COR-L47 (cell line): ENCODE results near the gene KLHL11.

Experiments used
- DNase-seq: peaks from one replicate; lab custom pipeline; 2025; lab: John Stamatoyannopoulos, UW

KLHL11 gene, protein sequence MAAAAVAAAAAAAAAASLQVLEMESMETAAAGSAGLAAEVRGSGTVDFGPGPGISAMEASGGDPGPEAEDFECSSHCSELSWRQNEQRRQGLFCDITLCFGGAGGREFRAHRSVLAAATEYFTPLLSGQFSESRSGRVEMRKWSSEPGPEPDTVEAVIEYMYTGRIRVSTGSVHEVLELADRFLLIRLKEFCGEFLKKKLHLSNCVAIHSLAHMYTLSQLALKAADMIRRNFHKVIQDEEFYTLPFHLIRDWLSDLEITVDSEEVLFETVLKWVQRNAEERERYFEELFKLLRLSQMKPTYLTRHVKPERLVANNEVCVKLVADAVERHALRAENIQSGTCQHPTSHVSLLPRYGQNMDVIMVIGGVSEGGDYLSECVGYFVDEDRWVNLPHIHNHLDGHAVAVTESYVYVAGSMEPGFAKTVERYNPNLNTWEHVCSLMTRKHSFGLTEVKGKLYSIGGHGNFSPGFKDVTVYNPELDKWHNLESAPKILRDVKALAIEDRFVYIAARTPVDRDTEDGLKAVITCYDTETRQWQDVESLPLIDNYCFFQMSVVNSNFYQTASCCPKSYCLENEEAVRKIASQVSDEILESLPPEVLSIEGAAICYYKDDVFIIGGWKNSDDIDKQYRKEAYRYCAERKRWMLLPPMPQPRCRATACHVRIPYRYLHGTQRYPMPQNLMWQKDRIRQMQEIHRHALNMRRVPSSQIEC

DNA sequence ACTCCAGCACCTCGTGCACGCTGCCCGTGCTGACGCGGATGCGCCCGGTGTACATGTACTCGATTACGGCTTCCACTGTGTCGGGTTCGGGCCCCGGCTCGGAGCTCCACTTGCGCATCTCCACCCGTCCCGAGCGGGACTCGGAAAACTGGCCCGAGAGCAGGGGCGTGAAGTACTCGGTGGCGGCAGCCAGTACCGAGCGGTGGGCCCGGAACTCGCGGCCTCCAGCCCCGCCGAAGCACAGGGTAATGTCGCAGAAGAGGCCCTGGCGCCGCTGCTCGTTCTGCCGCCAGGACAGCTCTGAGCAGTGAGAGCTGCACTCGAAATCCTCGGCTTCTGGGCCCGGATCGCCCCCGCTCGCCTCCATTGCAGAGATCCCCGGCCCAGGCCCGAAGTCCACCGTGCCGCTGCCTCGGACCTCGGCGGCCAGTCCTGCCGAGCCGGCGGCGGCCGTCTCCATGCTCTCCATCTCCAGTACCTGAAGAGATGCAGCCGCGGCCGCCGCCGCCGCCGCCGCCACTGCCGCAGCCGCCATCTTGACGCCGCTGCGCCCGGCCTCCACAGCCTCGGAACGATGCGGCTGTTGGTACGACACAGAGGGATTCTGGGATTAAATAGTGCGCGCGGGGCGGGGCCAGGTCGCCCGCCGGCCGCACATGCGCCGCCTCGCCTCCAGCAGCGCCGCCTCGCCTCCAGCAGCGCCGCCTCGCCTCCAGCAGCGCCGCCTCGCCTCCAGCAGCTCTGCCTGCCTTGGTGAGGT lies at the start of gene KLHL11:
Gene KLHL11, minus strand, starts transcription at position 588 of the 760 bp plus-strand sequence. Its CDS starts 53 bp downstream, at position 535.
- peak; percentile 87 for DNase-seq

DNA sequence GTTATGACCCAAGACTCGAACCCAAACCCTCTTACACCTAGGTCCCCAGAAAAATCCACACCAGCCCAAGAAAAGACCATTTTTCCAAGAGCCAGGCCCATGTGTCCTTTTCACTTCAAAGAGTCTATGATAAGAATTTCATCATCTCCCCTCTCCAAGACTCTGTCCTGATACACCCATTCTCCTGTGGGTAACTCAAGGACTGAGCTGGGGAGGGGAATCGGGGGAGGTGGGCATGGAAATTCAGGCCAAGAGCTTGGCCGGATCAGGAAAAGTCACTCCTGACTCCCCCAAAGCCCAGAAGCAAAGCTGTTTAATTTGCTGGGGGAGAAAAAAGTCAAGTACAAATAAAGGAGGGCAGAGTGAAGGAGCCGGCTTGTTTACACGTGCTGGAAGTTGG lies 49.8 kb upstream of the KLHL11 start:
- DNase-seq = no peak

GRCh38 chr17:41914358-41914766 lies 49.1 kb upstream of the KLHL11 start:
- no peak for DNase-seq

- DNase-seq = no peak
Observed at GRCh38 chr17:41913798-41914197, 48.6 kb upstream of the KLHL11 start.

GRCh38 chr17:41912925-41913324 lies 47.7 kb upstream of the KLHL11 start:
- no peak for DNase-seq

DNA sequence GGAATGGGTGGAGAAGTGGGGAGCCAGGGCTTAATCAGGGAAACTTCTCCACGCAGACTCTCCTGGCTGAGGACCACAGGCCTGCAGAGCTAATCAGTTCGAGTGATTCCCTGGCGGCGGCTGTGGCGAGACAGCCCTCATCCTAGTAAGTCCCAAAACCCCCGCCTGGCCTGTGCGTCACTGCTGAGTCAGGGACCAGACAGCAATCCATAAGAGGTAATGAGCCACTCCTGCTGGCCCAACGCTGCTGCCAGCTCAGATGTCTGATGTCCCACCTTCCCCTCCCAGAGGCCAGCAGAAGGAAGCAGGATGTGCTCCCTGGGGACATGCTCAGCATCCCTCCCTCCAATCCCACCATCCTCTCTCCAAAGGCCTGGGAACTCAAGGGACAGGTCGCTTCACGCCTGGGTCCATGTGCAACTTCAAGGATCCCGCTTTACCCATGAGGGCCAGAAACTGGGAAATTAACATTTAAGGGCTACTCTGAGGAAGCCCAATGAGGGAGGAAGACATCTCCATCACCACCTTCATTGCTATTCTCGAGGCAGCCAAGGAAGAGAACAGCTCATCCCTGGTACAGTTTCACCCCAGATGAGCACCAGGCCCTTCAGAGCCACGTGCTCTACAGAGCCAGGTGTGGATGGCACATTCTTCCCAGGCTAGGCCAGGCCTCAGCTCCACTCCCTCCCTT lies 45.6 kb upstream of the KLHL11 start:
- no peak for DNase-seq

GRCh38 chr17:41909088-41909487 lies 43.9 kb upstream of the KLHL11 start:
- no peak for DNase-seq

DNA sequence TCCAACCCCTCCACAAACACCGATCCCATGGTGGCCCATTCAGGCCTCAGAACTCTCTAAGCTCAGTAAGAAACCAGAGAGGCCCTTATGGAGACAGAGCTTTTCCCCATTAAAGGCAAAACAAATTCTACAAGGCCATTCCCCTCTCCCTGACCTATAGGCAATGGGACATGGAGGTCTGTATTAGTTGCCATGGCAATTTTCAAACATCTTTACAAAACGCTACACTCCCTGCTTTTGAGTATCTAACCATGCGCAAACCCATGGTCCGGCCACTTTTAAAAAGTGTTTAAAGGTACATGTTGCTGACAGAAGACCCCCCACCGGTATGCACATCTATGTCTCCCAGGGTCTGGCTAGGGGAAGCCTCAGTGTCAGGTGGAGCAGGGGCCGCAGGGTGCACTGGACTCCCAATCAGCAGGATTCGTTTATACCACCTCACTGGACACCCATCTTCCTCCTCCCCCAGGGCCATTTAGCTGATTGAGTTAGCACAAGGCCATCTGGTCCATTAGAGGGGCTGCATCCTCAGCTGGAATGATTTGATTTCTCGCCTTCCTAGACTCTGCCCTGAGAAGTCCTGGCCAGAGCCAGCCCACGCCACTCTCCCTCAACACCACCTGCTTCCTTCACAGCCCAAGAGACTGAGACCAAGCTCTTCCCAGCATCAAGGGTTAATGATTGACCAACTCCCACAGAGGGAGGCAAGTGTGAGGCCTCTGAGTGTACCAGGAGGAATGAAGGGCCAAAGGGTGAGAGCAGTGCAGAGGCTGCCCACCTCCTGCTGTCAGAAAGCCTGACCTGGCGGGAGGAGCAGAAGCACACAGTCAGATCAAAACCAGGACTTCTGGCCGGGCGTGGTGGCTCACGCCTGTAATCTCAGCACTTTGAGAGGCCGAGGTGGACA lies 42.7 kb upstream of the KLHL11 start:
- DNase-seq = no peak

DNA sequence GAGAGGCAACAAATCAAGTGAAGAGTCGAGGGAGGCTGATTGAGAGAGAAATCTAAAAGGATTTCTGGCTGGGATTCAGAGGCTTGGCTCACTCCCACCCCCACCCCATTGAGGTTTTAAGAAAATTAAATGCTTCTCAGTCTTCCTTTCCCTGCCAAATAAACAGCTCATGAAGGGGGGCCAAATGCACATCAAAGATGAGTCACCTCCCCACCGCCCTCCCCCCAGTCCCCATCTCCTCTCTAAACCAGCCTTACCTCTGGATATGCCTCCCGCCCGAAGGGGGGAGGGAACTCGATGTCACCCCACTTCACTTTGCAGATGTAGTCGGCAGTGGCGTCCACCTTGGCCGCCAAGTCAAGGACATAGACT lies 41.9 kb upstream of the KLHL11 start:
- DNase-seq = no peak

- no peak for DNase-seq
Observed at GRCh38 chr17:41906465-41907184, 41.4 kb upstream of the KLHL11 start.

DNA sequence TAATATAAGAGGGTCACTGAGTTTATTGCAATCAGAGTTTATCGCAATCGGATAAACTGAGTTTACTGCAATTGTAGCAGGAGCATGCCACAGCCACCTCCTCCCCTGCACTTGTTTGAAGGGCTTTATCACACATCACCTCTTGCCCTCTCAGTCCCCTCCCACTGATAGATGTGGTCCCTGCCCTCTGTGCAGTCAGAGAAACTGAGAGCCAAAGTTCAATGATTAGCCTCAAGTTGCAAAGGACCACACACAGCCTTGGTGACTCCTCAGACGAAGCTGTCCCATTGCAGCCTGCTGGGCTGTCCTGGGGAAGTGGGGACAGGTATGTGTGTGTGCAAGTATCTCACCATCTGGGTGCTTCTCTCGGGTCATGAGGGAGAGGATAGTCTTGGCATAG lies 39.9 kb upstream of the KLHL11 start:
- DNase-seq = no peak

GRCh38 chr17:41904242-41904841 lies 39.1 kb upstream of the KLHL11 start:
- DNase-seq = no peak

GRCh38 chr17:41901646-41902045 lies 36.4 kb upstream of the KLHL11 start:
- no peak for DNase-seq

GRCh38 chr17:41896726-41897125 lies 31.5 kb upstream of the KLHL11 start:
- DNase-seq = no peak

DNA sequence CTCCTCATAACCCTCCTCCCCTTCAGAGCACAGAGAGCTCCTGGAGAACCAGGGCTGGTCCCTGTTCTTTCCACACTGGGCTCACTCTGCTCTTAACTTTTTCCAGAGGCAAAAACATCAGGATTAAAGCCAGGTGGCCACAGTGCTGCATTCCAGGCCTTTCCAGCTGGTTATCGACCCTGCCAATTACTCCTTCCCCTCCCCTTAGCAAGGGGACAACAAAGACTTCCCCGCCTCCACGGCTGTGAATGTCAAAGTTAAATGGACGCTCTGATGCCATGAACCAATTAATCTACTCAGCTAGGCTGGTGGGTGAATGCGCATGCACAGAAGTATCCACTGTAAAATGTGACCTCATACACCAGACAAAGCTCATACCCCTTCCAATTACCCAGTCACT lies 30.4 kb upstream of the KLHL11 start:
- no peak for DNase-seq

DNA sequence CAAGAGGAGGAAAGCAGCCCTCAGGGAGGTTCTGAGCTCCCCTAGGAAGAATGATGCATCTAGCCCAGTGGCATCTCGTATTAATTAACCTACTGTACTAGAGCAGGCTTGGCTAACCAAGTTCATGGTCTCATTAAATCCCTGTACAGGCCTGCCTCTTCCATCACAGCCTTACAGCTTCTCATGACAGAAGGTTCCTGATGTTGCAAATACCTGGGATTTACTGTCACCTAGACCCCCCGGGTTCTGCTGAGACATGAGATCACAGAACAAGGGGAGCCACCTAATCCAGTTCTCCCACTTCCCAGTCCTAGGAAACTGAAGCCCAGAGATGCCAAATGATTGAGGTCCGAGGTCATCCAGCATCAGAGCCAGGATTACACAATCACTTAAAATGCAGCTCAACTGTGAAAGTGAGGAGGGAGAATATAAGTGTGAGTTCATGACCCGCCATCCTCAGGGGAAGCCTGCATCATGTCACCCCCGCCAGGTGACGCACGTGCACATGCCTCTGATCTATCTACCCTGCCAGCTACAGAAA lies 29.6 kb upstream of the KLHL11 start:
- DNase-seq = no peak

GRCh38 chr17:41893384-41893783 lies 28.2 kb upstream of the KLHL11 start:
- no peak for DNase-seq

DNA sequence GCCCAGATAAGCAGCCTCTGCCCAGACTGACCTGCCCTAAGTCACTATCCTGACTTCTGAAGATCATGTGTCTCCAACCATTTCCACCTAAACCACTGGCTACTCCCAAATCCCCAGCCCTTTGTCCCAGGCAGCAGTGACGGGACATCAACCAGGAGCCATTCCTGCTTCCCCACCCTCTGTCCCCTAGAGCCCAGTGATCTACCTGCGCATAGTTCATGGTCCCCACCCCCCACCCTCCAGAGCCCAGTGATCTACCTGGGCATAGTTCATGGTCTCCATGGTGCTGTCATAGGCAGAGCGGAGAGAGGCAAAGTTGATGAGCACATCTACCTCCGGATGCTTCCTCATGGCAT lies 26.8 kb upstream of the KLHL11 start:
- no peak for DNase-seq

DNA sequence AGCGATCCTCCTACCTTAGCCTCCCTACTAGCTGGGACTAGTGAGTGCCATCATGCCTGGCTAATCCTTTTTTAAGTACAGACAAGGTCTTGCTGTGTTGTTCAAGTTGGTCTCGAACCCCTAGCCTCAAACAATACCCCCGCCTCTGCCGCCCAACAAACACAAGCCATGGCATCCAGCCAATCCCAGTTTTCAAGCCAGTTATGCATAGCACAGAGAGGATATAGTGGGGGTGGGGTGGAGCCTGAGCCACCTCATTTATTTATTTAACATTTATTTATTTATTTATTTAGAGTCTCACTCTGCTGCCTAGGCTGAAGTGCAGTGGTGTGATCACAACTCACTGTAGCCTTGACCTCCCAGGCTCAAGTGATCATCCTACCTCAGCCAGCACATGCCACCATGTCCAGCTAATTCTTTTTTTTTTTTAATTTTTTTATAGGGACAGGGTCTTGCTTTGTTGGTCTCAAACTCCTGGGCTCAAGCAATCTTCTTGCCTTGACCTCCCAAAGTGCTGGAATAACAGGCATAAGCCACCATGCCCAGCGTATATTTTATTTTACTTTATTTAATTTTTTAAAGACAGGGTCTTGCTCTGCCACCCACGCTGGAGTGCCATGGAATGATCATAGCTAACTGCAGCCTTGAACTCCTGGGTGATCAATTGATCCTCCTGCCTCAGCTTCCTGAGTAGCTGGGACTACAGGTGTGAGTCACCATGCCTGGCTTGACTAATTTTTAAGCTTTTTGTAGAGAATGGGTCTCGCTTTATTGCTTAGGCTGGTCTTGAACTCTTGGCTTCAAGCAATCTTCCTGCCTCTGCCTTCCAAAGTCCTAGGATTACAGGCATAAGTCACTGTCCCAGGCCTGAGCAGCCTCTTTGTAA lies 26.2 kb upstream of the KLHL11 start:
- DNase-seq = no peak
